ENCODE data around the gene FRMD4A. TPM values are rescaled to one million over a fixed set of nuclear protein-coding genes. Genes with fewer than 3 reads are reported as not detected.
"Not testable (repeated sequence)": the region's sequence is repeated elsewhere in the genome, so short reads cannot be mapped to it uniquely, and the experiment has no call there.

Gene FRMD4A
- total and polyA plus RNA-seq, 12 donors, result 9.1 to 29.6 (median 14.6) TPM

GRCh38 chr10:13925971-13926780, 404.5 kb downstream of the FRMD4A start:
- DNase-seq, result no peak
- TF ChIP-seq CTCF (IDR thresholded peaks at IDR 0.05) (no peak), POLR2A (IDR thresholded peaks at IDR 0.05) (no peak)
- Histone ChIP-seq H3K9me3 (replicated peaks in 1 of 3) (no peaks in the 10 kb centered on the region), H3K4me1 (replicated peaks in 1 of 2) (no peaks in the 10 kb centered on the region), H3K27me3 (no peaks in the 10 kb centered on the region), H3K27ac (no peak overlapping the region), H3K36me3 (replicated peaks in 1 of 2) (no peaks in the 10 kb centered on the region), H3K4me3 (no peak overlapping the region)
- intact Hi-C loops (cut with DNase I), result no loop called here
- 53 to 60% (median 55%) methylated on average over 5 of the region's 5 CpGs for WGBS, 4 donors

GRCh38 chr10:13924040-13924725, 406.5 kb downstream of the FRMD4A start:
- H3K36me3 ChIP-seq (replicated peaks in 1 of 2), result no peaks in the 10 kb centered on the region
- intact Hi-C loops (cut with DNase I), result no loop called here
- H3K4me3 ChIP-seq, result no peak overlapping the region
- 68 to 72% (median 70%) methylated on average over 6 of the region's 6 CpGs for WGBS, 4 donors
- H3K27ac ChIP-seq, result no peak overlapping the region
- H3K4me1 ChIP-seq (replicated peaks in 1 of 2), result no peaks in the 10 kb centered on the region
- no peaks in the 10 kb centered on the region for H3K9me3 ChIP-seq (replicated peaks in 1 of 3)
- TF ChIP-seq POLR2A (IDR thresholded peaks at IDR 0.05) (no peak), CTCF (IDR thresholded peaks at IDR 0.05) (no peak)
- no peaks in the 10 kb centered on the region for H3K27me3 ChIP-seq
- no peak for DNase-seq

- 65 to 73% (median 67%) methylated on average over 1 of the region's 1 CpG for WGBS, 4 donors
- H3K4me3 ChIP-seq, result no peak overlapping the region
- H3K27ac ChIP-seq, result no peak overlapping the region
- no peaks in the 10 kb centered on the region for H3K9me3 ChIP-seq (replicated peaks in 1 of 3)
- no peaks in the 10 kb centered on the region for H3K36me3 ChIP-seq (replicated peaks in 1 of 2)
- TF ChIP-seq CTCF (IDR thresholded peaks at IDR 0.05), result no peak
- TF ChIP-seq POLR2A (IDR thresholded peaks at IDR 0.05), result no peak
- H3K27me3 ChIP-seq, result no peaks in the 10 kb centered on the region
- no peaks in the 10 kb centered on the region for H3K4me1 ChIP-seq (replicated peaks in 1 of 2)
- no peak for DNase-seq
- intact Hi-C loops (cut with DNase I), result no loop called here
Observed at GRCh38 chr10:13922586-13922985, 408.1 kb downstream of the FRMD4A start.

GRCh38 chr10:13921941-13922340, 408.8 kb downstream of the FRMD4A start:
- Histone ChIP-seq H3K27me3 (no peaks in the 10 kb centered on the region), H3K27ac (no peak overlapping the region), H3K4me3 (no peak overlapping the region), H3K4me1 (replicated peaks in 1 of 2) (no peaks in the 10 kb centered on the region), H3K9me3 (replicated peaks in 1 of 3) (no peaks in the 10 kb centered on the region), H3K36me3 (replicated peaks in 1 of 2) (no peaks in the 10 kb centered on the region)
- WGBS, 4 donors, result 53 to 72% (median 55%) methylated on average over 3 of the region's 3 CpGs
- no peak for TF ChIP-seq POLR2A (IDR thresholded peaks at IDR 0.05)
- TF ChIP-seq CTCF (IDR thresholded peaks at IDR 0.05), result no peak
- intact Hi-C loops (cut with DNase I), result no loop called here
- no peak for DNase-seq

- H3K9me3 ChIP-seq (replicated peaks in 1 of 3); DNase-seq; H3K27me3 ChIP-seq; intact Hi-C loops (cut with DNase I); H3K4me1 ChIP-seq (replicated peaks in 1 of 2); H3K27ac ChIP-seq; H3K36me3 ChIP-seq (replicated peaks in 1 of 2); H3K4me3 ChIP-seq: not testable (repeated sequence)
- WGBS, 4 donors, result 48 to 63% (median 60%) methylated on average over 2 to 3 of the region's 3 CpGs
Observed at GRCh38 chr10:13921131-13921530, 409.6 kb downstream of the FRMD4A start.
